Measurements from ENCODE around the gene CD58. TPM values are rescaled to one million over a fixed set of nuclear protein-coding genes. Genes with fewer than 3 reads are reported as not detected.

The CD58 gene
- polyA plus RNA-seq, 1 donor (not counting 4 experiments of a cell fraction or from before 2014, with no cell fraction given) = 38.6 TPM

DNA sequence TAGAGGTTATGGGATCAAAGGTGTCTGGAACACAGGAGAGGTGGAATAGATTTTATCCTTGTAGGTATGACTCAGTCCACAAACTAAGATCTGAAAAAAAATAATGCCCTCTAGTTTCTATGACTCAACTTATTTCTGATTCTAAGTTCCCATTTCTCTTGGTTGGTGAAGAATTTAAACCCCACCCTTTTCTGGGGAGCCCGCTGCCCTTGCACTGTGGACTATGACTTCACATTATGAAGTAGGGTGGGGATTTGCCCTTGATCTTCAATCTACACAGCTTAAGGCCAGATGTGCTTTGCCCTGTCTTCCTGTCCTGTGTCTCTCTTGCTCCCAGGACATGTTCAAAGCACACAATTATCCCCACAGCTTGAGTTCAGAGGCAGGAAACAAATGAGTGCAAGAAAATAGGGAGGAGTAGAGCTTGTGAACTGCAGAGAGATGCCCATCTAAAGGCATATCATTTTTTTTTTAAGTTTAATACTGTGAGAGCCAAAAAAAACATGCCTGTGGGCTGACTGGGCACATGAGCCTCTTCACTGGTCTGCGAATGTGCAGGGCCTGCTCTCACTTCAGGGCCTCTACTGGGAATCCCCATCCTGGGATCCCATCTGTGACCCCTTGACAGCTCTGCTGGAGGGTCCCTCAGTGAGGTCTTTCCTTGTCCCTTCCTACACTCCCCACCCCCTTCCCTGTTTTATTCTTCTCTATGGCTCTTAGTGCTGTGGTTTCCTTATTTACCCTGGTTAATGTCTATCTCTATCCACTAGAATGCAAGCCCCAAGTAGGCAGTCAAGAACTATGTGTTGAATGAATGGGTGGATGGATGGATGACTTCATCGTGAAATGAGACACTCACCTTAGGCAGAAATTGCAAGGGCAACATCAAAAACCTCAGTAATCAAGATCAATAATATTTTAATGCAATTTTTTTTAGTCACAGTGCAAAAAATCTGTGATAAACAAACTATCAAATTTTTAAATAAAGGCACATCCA lies 61.5 kb downstream of the CD58 start:
- DNase-seq (ENCODE audit: low read depth, low spot score) (peak; percentile 78), FAIRE-seq (peak; percentile 39)
- Histone ChIP-seq H3K36me3 (ENCODE audit: control insufficient read depth in 2 of 2, extremely low read depth in 1 of 2, insufficient read depth in 2 of 2, low read length in 2 of 2) (no peaks in the 10 kb centered on the region), H3K79me2 (ENCODE audit: control insufficient read depth, insufficient read depth, low read length) (no peaks in the 10 kb centered on the region), H3K4me3 (ENCODE audit: control insufficient read depth in 2 of 3, extremely low read depth in 1 of 3, insufficient read depth in 2 of 3, low read depth in 1 of 3, low read length in 3 of 3) (no peak overlapping the region), H3K4me2 (ENCODE audit: control insufficient read depth, extremely low read depth, insufficient read depth, low read depth, low read length) (peak overlapping the region; percentile 60), H4K20me1 (ENCODE audit: control insufficient read depth, extremely low read depth, insufficient read depth, low read length) (no peaks in the 10 kb centered on the region), H3K9me3 (ENCODE audit: control insufficient read depth, low read depth, low read length) (no peaks in the 10 kb centered on the region), H3K9ac (ENCODE audit: control insufficient read depth, extremely low read depth, insufficient read depth, low read length) (peak overlapping the region; percentile 45), H3K27ac (ENCODE audit: control insufficient read depth, insufficient read depth, low read length) (peak overlapping the region; percentile 85), H3K9me1 (ENCODE audit: control insufficient read depth, extremely low read depth, insufficient read depth, low read length) (peaks cover 2% of the 10 kb centered on the region), H2AFZ (ENCODE audit: control insufficient read depth, low read length) (peak overlapping the region; percentile 64), H3K4me1 (ENCODE audit: control insufficient read depth, extremely low read depth, insufficient read depth, low read length) (peaks cover 40% of the 10 kb centered on the region), H3K27me3 (ENCODE audit: control insufficient read depth, extremely low read depth, insufficient read depth, low read length) (no peaks in the 10 kb centered on the region)
- TF ChIP-seq, protein P1, sequence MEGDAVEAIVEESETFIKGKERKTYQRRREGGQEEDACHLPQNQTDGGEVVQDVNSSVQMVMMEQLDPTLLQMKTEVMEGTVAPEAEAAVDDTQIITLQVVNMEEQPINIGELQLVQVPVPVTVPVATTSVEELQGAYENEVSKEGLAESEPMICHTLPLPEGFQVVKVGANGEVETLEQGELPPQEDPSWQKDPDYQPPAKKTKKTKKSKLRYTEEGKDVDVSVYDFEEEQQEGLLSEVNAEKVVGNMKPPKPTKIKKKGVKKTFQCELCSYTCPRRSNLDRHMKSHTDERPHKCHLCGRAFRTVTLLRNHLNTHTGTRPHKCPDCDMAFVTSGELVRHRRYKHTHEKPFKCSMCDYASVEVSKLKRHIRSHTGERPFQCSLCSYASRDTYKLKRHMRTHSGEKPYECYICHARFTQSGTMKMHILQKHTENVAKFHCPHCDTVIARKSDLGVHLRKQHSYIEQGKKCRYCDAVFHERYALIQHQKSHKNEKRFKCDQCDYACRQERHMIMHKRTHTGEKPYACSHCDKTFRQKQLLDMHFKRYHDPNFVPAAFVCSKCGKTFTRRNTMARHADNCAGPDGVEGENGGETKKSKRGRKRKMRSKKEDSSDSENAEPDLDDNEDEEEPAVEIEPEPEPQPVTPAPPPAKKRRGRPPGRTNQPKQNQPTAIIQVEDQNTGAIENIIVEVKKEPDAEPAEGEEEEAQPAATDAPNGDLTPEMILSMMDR (optimal IDR thresholded peaks at IDR 0.05 in 1 of 3, IDR thresholded peaks at IDR 0.05 in 1 of 3, conservative IDR thresholded peaks at IDR 0.05 in 1 of 3; ENCODE audit: extremely low read depth in 1 of 3, insufficient read depth in 2 of 3, low read length in 3 of 3) = no peak
- no peak for TF ChIP-seq EZH2 (IDR thresholded peaks at IDR 0.05; ENCODE audit: low read length)
- dilution Hi-C loops (cut with MboI; ENCODE audit: extremely low pct_ligation_motif_present, low sequenced_read_pairs) = no loop called here

DNA sequence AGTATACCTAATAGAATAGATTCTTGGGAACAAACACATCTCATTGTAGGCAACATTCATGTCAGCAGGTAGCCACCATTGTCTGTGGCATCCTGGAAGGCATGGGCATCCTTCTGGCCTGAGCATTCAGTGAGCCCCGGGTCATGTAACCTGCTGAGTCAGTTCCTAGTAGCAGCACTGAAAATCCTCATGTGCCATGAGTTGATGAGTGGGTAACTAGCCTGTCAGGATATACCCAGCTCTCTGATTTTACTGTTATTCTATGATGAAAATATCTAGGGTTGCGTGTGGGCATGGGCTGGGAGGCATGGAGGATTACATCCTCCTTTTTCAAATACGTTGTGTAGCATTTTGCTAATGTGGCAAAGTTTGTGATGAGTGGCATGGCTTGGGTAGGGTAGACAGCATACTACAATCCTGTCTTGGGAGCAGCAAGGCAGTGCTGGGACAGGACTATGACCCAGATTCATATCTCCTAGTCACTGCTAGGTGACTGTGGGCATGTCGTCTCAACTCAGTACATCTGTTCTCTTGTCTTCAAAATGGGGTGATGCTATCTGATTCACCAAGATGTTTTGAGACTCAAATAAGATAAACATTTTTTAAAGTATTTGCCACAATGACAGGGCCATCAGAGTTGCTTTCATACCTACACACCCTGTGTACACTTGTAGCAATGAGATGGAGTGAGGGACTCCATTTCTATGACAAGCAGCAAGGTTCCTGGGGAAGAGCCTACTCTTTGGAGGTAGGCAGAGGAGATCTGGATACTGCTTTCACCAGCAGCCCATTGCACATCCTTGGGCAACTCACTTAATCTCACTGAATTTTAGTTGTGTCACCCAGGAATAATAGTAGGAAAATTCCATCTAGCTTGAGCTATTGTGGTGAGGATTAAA lies 62.5 kb downstream of the CD58 start:
- no peaks in the 10 kb centered on the region for H3K27me3 ChIP-seq (ENCODE audit: control insufficient read depth, extremely low read depth, insufficient read depth, low read length)
- no peak overlapping the region for H3K9ac ChIP-seq (ENCODE audit: control insufficient read depth, extremely low read depth, insufficient read depth, low read length)
- no peaks in the 10 kb centered on the region for H3K36me3 ChIP-seq (ENCODE audit: control insufficient read depth in 2 of 2, extremely low read depth in 1 of 2, insufficient read depth in 2 of 2, low read length in 2 of 2)
- FAIRE-seq (no peak), DNase-seq (ENCODE audit: low read depth, low spot score) (no peak)
- peak overlapping the region; percentile 65 for H3K27ac ChIP-seq (ENCODE audit: control insufficient read depth, insufficient read depth, low read length)
- no peaks in the 10 kb centered on the region for H3K79me2 ChIP-seq (ENCODE audit: control insufficient read depth, insufficient read depth, low read length)
- TF ChIP-seq, protein P1 (optimal IDR thresholded peaks at IDR 0.05 in 1 of 3, IDR thresholded peaks at IDR 0.05 in 1 of 3, conservative IDR thresholded peaks at IDR 0.05 in 1 of 3; ENCODE audit: extremely low read depth in 1 of 3, insufficient read depth in 2 of 3, low read length in 3 of 3) = no peak
- TF ChIP-seq EZH2 (IDR thresholded peaks at IDR 0.05; ENCODE audit: low read length) = no peak
- H2AFZ ChIP-seq (ENCODE audit: control insufficient read depth, low read length) = no peak overlapping the region
- H3K4me2 ChIP-seq (ENCODE audit: control insufficient read depth, extremely low read depth, insufficient read depth, low read depth, low read length) = peak overlapping the region; percentile 29
- peaks cover 44% of the 10 kb centered on the region for H3K4me1 ChIP-seq (ENCODE audit: control insufficient read depth, extremely low read depth, insufficient read depth, low read length)
- peaks cover 2% of the 10 kb centered on the region for H3K9me1 ChIP-seq (ENCODE audit: control insufficient read depth, extremely low read depth, insufficient read depth, low read length)
- H3K9me3 ChIP-seq (ENCODE audit: control insufficient read depth, low read depth, low read length) = no peaks in the 10 kb centered on the region
- dilution Hi-C loops (cut with MboI; ENCODE audit: extremely low pct_ligation_motif_present, low sequenced_read_pairs) = no loop called here
- H3K4me3 ChIP-seq (ENCODE audit: control insufficient read depth in 2 of 3, extremely low read depth in 1 of 3, insufficient read depth in 2 of 3, low read depth in 1 of 3, low read length in 3 of 3) = no peak overlapping the region
- H4K20me1 ChIP-seq (ENCODE audit: control insufficient read depth, extremely low read depth, insufficient read depth, low read length) = no peaks in the 10 kb centered on the region

Measured in keratinocyte (primary cell).